ENCODE results near the gene PITPNM3. TPM values are rescaled to one million over a fixed set of nuclear protein-coding genes. Genes with fewer than 3 reads are reported as not detected.
A peak's percentile ranks its signal among the peaks of the same experiment; 100 is the strongest.

Gene PITPNM3
- total and polyA plus RNA-seq, 2 donors (not counting 1 experiment from before 2014, with no cell fraction given): 0.99 to 1.1 TPM

- H3K27me3 ChIP-seq (ENCODE audit: control insufficient read depth, insufficient read depth, low read length): peaks cover 37% of the 10 kb centered on the region
- no peak overlapping the region for H2AFZ ChIP-seq (ENCODE audit: low read length)
- H3K9me3 ChIP-seq (ENCODE audit: control insufficient read depth, insufficient read depth, low read depth, low read length): no peaks in the 10 kb centered on the region
- no peak for TF ChIP-seq EZH2 (IDR thresholded peaks at IDR 0.05; ENCODE audit: low read length, missing control alignments)
- TF ChIP-seq, protein P1, sequence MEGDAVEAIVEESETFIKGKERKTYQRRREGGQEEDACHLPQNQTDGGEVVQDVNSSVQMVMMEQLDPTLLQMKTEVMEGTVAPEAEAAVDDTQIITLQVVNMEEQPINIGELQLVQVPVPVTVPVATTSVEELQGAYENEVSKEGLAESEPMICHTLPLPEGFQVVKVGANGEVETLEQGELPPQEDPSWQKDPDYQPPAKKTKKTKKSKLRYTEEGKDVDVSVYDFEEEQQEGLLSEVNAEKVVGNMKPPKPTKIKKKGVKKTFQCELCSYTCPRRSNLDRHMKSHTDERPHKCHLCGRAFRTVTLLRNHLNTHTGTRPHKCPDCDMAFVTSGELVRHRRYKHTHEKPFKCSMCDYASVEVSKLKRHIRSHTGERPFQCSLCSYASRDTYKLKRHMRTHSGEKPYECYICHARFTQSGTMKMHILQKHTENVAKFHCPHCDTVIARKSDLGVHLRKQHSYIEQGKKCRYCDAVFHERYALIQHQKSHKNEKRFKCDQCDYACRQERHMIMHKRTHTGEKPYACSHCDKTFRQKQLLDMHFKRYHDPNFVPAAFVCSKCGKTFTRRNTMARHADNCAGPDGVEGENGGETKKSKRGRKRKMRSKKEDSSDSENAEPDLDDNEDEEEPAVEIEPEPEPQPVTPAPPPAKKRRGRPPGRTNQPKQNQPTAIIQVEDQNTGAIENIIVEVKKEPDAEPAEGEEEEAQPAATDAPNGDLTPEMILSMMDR (conservative IDR thresholded peaks at IDR 0.05 in 1 of 2, IDR thresholded peaks at IDR 0.05 in 1 of 2; ENCODE audit: low read depth in 1 of 2, low read length in 2 of 2): no peak
- H3K4me3 ChIP-seq (replicated peaks in 1 of 4; ENCODE audit: control extremely low read depth in 1 of 4, insufficient read depth in 1 of 4, low read depth in 3 of 4, low read length in 4 of 4): peak overlapping the region in 2 of 4 experiments; percentile 31 to 50
- H3K79me2 ChIP-seq (ENCODE audit: control insufficient read depth, insufficient read depth, low read length): no peaks in the 10 kb centered on the region
- H4K20me1 ChIP-seq (ENCODE audit: control insufficient read depth, extremely low read depth, insufficient read depth, low read length): no peaks in the 10 kb centered on the region
- H3K27ac ChIP-seq (ENCODE audit: insufficient read depth, low read length): no peak overlapping the region
- H3K9ac ChIP-seq (ENCODE audit: insufficient read depth, low read length): no peak overlapping the region
- H3K4me1 ChIP-seq (ENCODE audit: control insufficient read depth, extremely low read depth, insufficient read depth, low read length): no peaks in the 10 kb centered on the region
- H3K36me3 ChIP-seq (ENCODE audit: control insufficient read depth, insufficient read depth, low read length): no peaks in the 10 kb centered on the region
- no peak overlapping the region for H3K4me2 ChIP-seq (ENCODE audit: extremely low read depth, insufficient read depth, low read length)
- DNase-seq (ENCODE audit: low read depth in 2 of 2): no peak
These were observed 1.5 kb downstream of the PITPNM3 start for GRCh38 chr17:6554871-6555330.

- Histone ChIP-seq H3K27me3 (ENCODE audit: control insufficient read depth, insufficient read depth, low read length) (peaks cover 37% of the 10 kb centered on the region), H3K36me3 (ENCODE audit: control insufficient read depth, insufficient read depth, low read length) (no peaks in the 10 kb centered on the region), H3K27ac (ENCODE audit: insufficient read depth, low read length) (no peak overlapping the region), H3K4me3 (replicated peaks in 1 of 4; ENCODE audit: control extremely low read depth in 1 of 4, insufficient read depth in 1 of 4, low read depth in 3 of 4, low read length in 4 of 4) (no peak overlapping the region), H3K9me3 (ENCODE audit: control insufficient read depth, insufficient read depth, low read depth, low read length) (no peaks in the 10 kb centered on the region), H3K4me2 (ENCODE audit: extremely low read depth, insufficient read depth, low read length) (no peak overlapping the region), H3K9ac (ENCODE audit: insufficient read depth, low read length) (no peak overlapping the region), H3K79me2 (ENCODE audit: control insufficient read depth, insufficient read depth, low read length) (no peaks in the 10 kb centered on the region), H3K4me1 (ENCODE audit: control insufficient read depth, extremely low read depth, insufficient read depth, low read length) (no peaks in the 10 kb centered on the region), H2AFZ (ENCODE audit: low read length) (no peak overlapping the region), H4K20me1 (ENCODE audit: control insufficient read depth, extremely low read depth, insufficient read depth, low read length) (no peaks in the 10 kb centered on the region)
- DNase-seq (ENCODE audit: low read depth in 2 of 2): no peak
- no peak for TF ChIP-seq EZH2 (IDR thresholded peaks at IDR 0.05; ENCODE audit: low read length, missing control alignments)
These were observed 2.0 kb downstream of the PITPNM3 start for GRCh38 chr17:6554342-6554741.

GRCh38 chr17:6551869-6552531, 4.4 kb downstream of the PITPNM3 start:
- H3K9me3 ChIP-seq (ENCODE audit: control insufficient read depth, insufficient read depth, low read depth, low read length): no peaks in the 10 kb centered on the region
- no peak overlapping the region for H3K4me3 ChIP-seq (replicated peaks in 1 of 4; ENCODE audit: control extremely low read depth in 1 of 4, insufficient read depth in 1 of 4, low read depth in 3 of 4, low read length in 4 of 4)
- no peaks in the 10 kb centered on the region for H3K79me2 ChIP-seq (ENCODE audit: control insufficient read depth, insufficient read depth, low read length)
- H3K36me3 ChIP-seq (ENCODE audit: control insufficient read depth, insufficient read depth, low read length): no peaks in the 10 kb centered on the region
- H3K27me3 ChIP-seq (ENCODE audit: control insufficient read depth, insufficient read depth, low read length): peaks cover 30% of the 10 kb centered on the region
- H3K27ac ChIP-seq (ENCODE audit: insufficient read depth, low read length): no peak overlapping the region
- H3K4me1 ChIP-seq (ENCODE audit: control insufficient read depth, extremely low read depth, insufficient read depth, low read length): no peaks in the 10 kb centered on the region
- no peak overlapping the region for H3K4me2 ChIP-seq (ENCODE audit: extremely low read depth, insufficient read depth, low read length)
- no peak overlapping the region for H3K9ac ChIP-seq (ENCODE audit: insufficient read depth, low read length)
- no peaks in the 10 kb centered on the region for H4K20me1 ChIP-seq (ENCODE audit: control insufficient read depth, extremely low read depth, insufficient read depth, low read length)
- no peak for DNase-seq (ENCODE audit: low read depth in 2 of 2)
- no peak overlapping the region for H2AFZ ChIP-seq (ENCODE audit: low read length)
- TF ChIP-seq EZH2 (IDR thresholded peaks at IDR 0.05; ENCODE audit: low read length, missing control alignments): no peak
- TF ChIP-seq, protein P1 (conservative IDR thresholded peaks at IDR 0.05 in 1 of 2, IDR thresholded peaks at IDR 0.05 in 1 of 2; ENCODE audit: low read depth in 1 of 2, low read length in 2 of 2): no peak

Data from fibroblast of lung (primary cell).